Measurements from ENCODE around the gene UTF1.

The UTF1 gene

DNA sequence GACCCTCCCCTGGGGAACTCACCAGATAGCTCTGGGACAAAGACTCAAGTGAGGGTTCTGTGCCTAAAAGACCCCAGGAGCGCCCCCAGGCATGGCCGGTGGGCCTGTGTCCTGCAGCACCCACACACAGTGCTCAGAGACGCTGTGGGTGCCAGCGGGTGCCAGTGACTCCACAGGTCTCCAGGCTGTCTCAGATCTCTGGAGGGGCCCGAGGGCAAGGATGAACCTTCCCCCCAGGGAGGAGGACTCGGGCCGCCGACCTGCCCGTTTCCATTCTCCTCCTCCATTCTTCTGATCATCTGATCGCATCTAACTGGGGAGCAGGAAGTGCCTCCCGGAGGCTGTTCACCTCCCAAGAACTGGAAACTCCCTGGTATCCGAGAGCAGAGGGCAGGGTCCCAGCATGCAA, 45.7 kb downstream of the UTF1 start:
- TF ChIP-seq TAF1 (IDR thresholded peaks at IDR 0.05; ENCODE audit: borderline replicate concordance, insufficient read depth, low read length) (no peak), FOXP2 (optimal IDR thresholded peaks at IDR 0.05; ENCODE audit: borderline replicate concordance, extremely low read depth, extremely low read length, insufficient read depth) (no peak), SIN3A (IDR thresholded peaks at IDR 0.05; ENCODE audit: borderline replicate concordance, insufficient read depth, low read length) (no peak), POLR2AphosphoS5 (IDR thresholded peaks at IDR 0.05; ENCODE audit: low read depth, low read length) (no peak)
- TF ChIP-seq, protein P1, sequence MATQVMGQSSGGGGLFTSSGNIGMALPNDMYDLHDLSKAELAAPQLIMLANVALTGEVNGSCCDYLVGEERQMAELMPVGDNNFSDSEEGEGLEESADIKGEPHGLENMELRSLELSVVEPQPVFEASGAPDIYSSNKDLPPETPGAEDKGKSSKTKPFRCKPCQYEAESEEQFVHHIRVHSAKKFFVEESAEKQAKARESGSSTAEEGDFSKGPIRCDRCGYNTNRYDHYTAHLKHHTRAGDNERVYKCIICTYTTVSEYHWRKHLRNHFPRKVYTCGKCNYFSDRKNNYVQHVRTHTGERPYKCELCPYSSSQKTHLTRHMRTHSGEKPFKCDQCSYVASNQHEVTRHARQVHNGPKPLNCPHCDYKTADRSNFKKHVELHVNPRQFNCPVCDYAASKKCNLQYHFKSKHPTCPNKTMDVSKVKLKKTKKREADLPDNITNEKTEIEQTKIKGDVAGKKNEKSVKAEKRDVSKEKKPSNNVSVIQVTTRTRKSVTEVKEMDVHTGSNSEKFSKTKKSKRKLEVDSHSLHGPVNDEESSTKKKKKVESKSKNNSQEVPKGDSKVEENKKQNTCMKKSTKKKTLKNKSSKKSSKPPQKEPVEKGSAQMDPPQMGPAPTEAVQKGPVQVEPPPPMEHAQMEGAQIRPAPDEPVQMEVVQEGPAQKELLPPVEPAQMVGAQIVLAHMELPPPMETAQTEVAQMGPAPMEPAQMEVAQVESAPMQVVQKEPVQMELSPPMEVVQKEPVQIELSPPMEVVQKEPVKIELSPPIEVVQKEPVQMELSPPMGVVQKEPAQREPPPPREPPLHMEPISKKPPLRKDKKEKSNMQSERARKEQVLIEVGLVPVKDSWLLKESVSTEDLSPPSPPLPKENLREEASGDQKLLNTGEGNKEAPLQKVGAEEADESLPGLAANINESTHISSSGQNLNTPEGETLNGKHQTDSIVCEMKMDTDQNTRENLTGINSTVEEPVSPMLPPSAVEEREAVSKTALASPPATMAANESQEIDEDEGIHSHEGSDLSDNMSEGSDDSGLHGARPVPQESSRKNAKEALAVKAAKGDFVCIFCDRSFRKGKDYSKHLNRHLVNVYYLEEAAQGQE (IDR thresholded peaks at IDR 0.05; ENCODE audit: insufficient read depth in 1 of 2, low read depth in 2 of 2, low read length in 2 of 2) = no peak

DNA sequence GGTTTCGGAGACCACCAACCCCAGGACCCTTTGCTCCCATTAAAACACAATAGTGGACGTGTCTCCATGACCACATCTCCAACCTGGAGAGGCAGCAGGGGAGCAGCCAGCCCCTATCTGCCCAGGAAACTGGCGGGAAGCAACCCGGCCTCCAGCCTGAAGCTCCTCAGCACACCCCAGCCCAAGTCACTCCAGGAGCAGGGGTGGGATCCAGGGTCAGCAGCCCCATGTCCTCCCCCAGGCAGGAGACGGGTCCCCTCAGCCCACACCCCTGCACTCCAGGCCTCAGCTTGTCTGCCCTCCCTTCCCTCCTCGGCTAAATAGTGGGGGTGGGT, 46.0 kb downstream of the UTF1 start:
- TF ChIP-seq, protein P1 (IDR thresholded peaks at IDR 0.05; ENCODE audit: insufficient read depth in 1 of 2, low read depth in 2 of 2, low read length in 2 of 2) = no peak
- no peak for TF ChIP-seq POLR2AphosphoS5 (IDR thresholded peaks at IDR 0.05; ENCODE audit: low read depth, low read length)
- TF ChIP-seq SIN3A (IDR thresholded peaks at IDR 0.05; ENCODE audit: borderline replicate concordance, insufficient read depth, low read length) = no peak
- no peak for TF ChIP-seq FOXP2 (optimal IDR thresholded peaks at IDR 0.05; ENCODE audit: borderline replicate concordance, extremely low read depth, extremely low read length, insufficient read depth)
- no peak for TF ChIP-seq TAF1 (IDR thresholded peaks at IDR 0.05; ENCODE audit: borderline replicate concordance, insufficient read depth, low read length)

DNA sequence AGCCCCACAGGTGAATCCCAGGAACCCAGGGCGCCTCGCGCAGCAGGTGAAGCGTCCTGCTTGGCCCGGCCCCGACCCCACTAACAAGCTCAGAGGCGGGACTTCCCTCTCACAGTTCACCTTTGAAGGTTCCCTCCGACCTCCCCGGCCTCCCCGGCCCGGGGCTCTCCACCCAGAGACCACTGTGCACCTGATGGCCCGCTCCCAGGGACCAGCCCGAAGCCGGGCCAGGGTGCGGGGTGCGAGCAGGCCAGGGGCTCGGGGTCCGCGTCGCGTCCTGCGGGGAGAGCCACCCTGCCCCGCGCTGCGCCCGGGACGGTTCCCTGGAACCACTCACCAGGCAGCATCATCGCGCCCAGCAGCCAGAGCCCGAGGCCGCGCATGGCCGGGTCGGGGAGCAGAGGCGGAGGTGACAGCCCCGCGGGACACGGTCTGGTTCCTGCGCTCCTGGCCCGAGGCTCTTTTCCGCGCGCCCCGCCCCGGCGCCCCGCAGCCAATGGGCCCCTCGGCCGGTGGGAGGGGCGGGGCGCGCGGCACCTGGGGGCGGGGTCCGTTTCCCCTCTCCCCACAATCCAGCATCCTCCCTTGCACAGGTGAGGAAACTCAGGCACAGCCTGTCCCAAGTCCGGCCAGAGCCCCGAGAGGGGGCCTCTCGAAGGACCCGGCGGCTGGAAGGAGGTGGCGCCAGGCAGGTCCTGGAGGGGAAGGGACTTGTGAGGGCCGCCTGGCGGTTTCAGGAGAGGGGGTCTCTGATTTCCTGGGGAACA, 46.6 kb downstream of the UTF1 start, which contains the start of gene ADAM8:
ADAM8 (minus strand) TSS at position 434 of the 767 bp plus-strand sequence; CDS start at position 383, 51 bp downstream.
- TF ChIP-seq, protein P1 (IDR thresholded peaks at IDR 0.05; ENCODE audit: insufficient read depth in 1 of 2, low read depth in 2 of 2, low read length in 2 of 2) = no peak
- TF ChIP-seq TAF1 (IDR thresholded peaks at IDR 0.05; ENCODE audit: borderline replicate concordance, insufficient read depth, low read length) = no peak
- no peak for TF ChIP-seq POLR2AphosphoS5 (IDR thresholded peaks at IDR 0.05; ENCODE audit: low read depth, low read length)
- no peak for TF ChIP-seq FOXP2 (optimal IDR thresholded peaks at IDR 0.05; ENCODE audit: borderline replicate concordance, extremely low read depth, extremely low read length, insufficient read depth)
- no peak for TF ChIP-seq SIN3A (IDR thresholded peaks at IDR 0.05; ENCODE audit: borderline replicate concordance, insufficient read depth, low read length)

DNA sequence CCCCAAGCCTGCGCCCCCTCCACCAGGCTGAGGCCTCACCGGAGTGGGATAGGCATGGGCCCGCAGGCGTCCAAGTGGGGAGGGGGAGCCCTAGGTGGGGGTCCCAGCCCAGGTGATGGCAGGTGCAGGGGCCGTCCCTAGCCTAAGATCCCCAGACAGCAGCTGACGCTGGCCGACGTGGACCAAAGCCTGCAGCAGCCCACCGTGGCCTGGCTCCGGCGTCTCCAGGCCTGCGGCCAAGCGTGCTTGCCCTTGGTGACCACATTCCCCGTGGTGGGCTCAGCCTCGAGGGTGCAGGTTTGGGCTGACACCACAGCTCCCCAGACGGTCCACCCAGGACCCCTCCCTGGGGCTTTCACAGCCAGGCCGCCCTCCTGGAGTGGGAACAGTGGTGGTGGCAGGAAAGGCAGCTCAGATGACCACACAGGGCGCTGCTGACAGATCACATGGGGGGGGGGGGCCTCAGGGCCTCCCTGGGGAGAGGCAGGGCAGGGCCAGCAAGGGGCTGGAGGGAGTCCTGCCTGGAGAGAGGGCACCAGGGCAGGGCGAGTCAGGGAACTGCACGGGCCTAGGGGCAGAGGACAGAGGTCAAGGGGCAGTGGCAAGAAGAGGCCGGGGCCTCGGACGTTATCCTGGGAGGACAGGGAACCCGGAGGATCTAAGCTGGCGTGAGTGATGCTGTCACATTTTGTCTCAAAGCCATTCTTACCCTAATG, 47.4 kb downstream of the UTF1 start:
- TF ChIP-seq SIN3A (IDR thresholded peaks at IDR 0.05; ENCODE audit: borderline replicate concordance, insufficient read depth, low read length) (no peak), POLR2AphosphoS5 (IDR thresholded peaks at IDR 0.05; ENCODE audit: low read depth, low read length) (no peak), TAF1 (IDR thresholded peaks at IDR 0.05; ENCODE audit: borderline replicate concordance, insufficient read depth, low read length) (no peak), FOXP2 (optimal IDR thresholded peaks at IDR 0.05; ENCODE audit: borderline replicate concordance, extremely low read depth, extremely low read length, insufficient read depth) (no peak)
- TF ChIP-seq, protein P1 (IDR thresholded peaks at IDR 0.05; ENCODE audit: insufficient read depth in 1 of 2, low read depth in 2 of 2, low read length in 2 of 2) = no peak
